Activated naive CD8-positive, alpha-beta T cell treated with anti-CD3 and anti-CD28 coated beads, Interleukin-2, amount 50 U/mL, for 16 hours (primary cell): ENCODE measurements around the gene MYF5.

Source experiments
- DNase-seq: peaks from one replicate; pipeline ENCODE4 v3.0.0-alpha.2; 2020; ENCODE audit warnings: low read depth, low spot score

Gene MYF5

GRCh38 chr12:80707830-80708258, 8.9 kb upstream of the MYF5 start:
- DNase-seq, result no peak

GRCh38 chr12:80708259-80708974, 8.3 kb upstream of the MYF5 start:
- no peak for DNase-seq

DNA sequence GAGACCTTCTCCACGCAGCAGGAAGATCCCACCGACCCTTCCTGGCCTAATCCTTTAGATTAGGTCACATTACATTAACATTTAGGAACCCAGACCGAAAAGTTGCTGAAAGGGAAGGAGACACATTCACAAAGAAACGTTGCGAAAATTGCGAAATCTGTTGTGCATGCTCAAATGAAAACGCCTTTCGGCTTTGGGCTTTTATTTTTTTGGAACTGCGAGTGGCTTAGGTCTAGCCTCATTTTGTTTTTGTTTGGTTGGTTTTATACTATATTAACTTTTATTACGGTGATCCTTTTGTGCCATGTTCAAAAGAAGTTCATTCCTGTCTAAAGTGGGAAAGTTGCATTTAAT, 7.8 kb upstream of the MYF5 start:
- DNase-seq, result no peak

DNA sequence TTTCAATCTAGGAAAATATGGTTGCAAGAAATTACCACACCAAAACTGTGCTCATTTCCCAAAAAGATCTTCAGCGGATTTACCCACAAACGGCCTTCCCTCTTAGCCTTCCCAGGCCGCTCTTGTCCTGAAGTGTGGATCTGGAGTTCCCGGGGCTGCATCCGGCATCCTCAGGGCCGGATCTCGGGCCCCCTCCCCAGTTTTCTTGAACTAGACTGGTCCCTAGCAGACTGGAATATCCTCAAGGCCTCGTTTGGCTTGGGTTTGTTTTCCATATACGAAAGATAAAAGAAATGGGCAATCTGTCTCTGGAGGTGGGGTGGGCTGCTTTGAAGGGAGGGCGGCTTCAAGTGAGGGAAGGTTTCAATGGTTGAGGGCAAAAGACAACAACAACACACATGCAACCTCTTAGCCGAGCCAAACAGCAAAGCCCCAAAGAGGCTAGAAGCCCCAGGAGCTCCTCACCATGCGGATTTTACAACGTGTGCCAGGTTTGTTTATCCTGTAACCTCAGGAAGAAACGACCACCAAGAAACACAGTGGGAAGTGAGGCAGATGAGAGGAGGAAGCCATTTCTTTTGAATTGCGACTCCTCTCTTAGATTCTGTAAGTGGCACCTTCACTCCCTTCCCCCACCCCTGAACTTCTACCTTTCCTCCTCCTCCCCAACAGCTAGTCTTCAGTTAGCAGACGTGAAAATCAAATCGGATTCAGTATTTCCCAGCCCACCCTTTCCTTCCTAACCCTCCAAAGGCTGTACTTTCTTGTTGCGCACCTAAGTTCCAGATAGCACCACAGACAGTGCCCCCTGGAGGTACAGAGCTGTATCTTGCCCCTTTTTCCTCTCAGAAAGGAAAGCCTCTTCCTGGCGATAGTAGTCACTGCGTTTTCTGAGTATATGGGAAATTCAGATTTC, 6.6 kb upstream of the MYF5 start:
- no peak for DNase-seq

DNA sequence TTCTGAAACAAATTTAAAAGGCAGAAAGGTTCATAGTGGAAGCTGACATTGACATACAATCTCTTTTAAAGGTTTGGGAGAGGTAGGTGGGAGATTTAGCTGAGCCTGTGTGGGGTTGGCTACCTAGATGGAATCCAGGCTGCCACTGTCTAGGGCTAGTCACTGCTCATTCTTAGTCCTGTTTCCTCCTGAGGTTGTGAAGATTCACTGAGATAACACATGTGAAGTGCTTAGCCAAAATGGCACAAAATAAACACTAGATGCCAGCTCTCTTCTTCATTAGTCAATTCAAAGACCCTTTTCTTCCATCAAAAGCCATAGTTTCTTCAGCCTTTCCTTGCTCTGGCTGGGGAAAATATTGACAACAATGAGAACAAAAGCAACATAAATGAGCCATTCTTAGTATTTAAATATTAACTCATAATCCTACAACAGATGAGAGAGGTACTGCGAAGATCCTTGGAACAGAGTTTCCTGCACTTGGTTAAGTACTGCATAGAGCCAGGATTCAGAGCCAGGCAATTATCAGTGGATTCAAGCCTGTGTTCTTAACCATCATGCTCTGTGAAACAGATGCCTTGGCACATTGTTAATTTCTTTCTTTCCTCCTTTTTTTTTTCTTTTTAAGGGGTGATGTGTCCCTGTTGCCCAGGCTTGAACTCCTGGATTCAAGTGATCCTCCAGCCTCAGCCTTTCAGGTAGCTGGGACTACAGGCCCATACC, 5.8 kb upstream of the MYF5 start:
- DNase-seq, result no peak

DNA sequence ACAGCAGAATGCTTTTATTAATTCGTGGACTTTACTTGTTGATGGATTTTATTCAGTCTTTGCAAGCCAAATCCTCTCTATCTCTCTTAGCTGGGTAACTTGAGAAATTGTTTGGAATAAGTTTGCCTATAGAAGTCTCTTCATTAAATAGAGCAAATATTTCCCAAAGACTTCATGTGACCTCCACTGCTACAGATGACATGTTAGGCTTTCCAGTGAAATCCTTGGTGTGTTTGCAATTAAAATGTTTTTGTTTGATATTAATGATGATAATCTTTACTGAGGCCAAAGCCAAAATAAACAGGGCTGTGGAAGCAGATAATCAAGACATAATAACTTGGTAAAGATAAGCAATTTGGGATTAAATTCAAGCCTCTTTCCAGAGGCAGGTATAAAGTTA, 4.8 kb upstream of the MYF5 start:
- DNase-seq, result no peak

DNA sequence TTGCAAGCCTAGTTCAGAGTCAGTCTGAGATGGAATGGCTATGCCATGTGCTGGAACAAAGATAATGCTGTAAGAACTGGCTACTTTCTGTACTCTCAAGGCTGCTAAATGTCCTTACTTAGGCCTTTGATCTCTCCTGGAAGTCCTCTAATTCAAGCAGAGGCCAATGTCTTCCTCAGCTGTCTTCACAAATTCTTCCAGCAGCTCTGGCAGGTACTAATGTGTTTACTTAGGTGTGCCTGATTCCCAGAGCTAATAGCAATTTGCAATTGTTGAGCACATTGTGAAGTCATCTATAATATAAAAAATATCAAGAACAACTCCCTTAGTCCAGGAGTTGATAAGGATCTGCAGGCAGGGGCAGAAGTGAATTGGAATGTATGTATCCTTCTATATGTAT, 3.8 kb upstream of the MYF5 start:
- no peak for DNase-seq

GRCh38 chr12:80713419-80713818, 3.3 kb upstream of the MYF5 start:
- no peak for DNase-seq

DNA sequence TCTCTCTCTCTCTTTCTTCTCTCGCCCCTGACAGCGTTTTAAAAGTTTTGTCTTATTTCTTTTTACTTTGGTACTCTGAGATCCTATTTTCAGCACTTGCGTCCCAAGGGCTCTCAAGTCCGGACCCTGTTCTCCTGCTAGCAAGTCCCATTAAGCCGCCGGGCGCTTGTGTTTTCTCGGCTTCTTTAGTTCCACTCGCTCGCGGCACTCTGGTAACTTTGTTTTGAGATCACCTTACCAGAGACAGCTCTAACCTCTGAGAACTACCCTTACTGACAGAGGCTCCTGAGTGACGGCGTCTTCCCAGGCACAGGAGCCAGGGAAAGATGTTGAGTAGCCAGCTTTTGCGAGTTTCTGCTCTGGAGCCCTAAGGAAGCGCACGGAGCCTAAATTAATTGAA, 2.7 kb upstream of the MYF5 start:
- no peak for DNase-seq

GRCh38 chr12:80714846-80715245, 1.9 kb upstream of the MYF5 start:
- no peak for DNase-seq

GRCh38 chr12:80715713-80716249, 931 bp upstream of the MYF5 start:
- no peak for DNase-seq

GRCh38 chr12:80717856-80718255, 1.1 kb downstream of the MYF5 start:
- DNase-seq, result no peak

GRCh38 chr12:80720516-80720915, 3.8 kb downstream of the MYF5 start:
- no peak for DNase-seq

DNA sequence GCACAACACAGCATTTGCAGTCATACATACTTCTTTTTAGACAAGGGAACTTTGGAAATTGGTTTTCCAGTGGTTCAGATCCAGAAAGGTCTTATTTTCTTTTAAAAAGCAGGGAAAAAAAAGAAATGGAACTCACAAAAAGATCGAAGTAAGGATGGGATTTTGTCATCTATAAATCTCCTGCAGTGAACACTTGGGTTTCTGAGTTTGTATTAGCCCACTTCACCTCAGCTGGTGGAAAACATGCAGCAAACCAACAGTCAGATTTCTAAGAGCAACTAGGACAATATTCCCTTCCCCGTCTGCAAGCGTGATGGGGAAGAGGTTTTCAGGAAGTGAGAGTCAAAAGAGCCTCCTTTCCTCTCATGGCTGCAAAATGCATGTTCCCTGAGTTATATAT, 4.6 kb downstream of the MYF5 start:
- DNase-seq, result no peak

GRCh38 chr12:80745851-80746505, 29.3 kb downstream of the MYF5 start:
- no peak for DNase-seq

DNA sequence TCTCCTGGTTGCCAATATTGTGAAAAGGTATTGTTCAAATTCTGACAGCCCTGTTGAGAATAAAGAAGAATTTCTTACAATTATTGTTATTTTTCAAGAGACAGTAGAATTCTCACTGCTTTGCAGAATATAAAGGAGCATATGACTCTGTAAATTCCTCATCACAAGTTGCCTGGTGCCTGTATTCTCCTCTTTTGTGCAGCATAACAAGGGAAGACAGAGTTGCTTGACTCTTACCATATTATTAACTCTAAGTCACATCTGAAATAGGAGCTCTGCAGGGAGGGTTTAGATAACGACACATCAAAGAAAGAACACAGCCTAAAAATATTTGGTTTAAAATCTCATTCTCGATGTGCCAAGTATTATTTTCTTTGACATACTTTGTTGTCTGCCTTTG, 31.1 kb downstream of the MYF5 start:
- no peak for DNase-seq

DNA sequence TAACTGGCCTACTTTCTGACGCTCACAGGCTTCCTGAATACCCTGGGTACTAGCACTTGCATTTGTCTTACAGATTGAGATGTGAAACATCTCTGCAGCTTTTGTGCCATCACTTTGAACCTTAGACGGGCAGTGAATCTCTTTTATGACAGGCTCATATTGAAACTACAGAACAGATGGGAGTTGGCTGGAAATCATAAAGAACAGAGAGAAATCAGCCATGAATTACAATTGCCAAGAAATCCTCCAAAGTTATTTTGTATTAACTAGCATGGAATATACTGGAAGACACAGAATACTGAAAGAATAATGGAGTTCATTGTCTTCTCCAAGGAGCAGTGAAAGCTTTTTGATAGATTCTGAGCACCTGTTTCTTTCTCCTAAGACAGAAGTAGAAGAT, 32.7 kb downstream of the MYF5 start:
- DNase-seq, result no peak

DNA sequence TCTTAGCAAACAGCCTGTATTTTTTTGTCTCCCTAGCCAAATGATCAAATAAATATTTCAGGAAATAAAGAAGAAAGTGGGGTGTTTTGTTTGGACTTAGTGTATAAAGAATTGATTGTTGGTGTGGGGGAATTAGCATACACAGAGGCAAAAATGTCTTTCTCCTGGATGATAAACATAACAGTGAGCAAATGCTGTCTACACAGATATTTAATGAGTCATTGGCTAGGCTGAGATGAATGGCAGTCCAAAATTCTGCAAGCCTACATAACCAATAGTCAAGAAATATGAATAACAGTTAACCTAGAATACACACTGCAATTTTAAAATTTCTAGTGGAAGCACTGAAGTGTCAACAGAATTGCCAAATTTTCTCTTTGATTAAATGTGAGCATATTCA, 35.8 kb downstream of the MYF5 start:
- no peak for DNase-seq

- DNase-seq, result no peak
Measured at GRCh38 chr12:80754274-80754673, 37.6 kb downstream of the MYF5 start.

- DNase-seq, result no peak
Measured at GRCh38 chr12:80756875-80757274, 40.2 kb downstream of the MYF5 start.

GRCh38 chr12:80761838-80762237, 45.1 kb downstream of the MYF5 start:
- no peak for DNase-seq

- no peak for DNase-seq
Measured at GRCh38 chr12:80763874-80764273, 47.2 kb downstream of the MYF5 start.
